Measurements from ENCODE around the gene COX7A2.

The COX7A2 gene, protein sequence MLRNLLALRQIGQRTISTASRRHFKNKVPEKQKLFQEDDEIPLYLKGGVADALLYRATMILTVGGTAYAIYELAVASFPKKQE

DNA sequence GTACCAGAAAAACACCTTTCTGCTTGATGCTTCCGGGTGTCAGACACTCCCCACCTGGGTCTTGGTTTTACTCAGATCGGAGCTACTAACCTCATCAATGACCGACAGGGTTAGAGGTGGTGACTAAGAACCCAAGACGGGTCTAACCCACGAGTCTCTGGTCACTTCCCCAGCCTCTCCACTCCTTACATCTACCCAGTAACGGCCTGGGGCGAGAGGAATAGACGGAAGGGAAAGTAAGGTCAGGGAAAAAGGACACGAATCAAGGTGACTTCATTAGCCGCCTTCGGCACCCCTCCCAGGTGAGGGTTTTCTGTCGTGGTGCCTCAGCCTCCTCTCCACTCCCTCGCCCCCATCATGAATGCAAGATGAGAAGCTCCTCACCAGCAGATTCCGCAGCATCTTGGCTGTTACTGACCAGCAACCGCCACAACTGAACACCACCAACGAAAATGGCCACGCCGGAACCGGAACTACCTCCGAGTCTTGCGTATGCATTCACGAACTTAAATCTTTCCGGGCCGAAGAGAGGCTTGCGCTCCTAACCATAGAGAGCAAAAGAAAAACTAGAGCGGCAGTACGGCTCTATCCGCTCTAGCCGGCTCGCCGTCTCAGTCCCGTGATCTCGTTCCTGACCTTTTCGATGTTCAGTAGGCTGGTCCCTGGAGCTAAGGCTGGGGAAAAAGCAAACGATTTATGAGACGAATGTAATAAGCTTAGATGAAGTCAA, at the start of gene COX7A2:
Gene COX7A2, minus strand, starts transcription at position 469 of the 730 bp plus-strand sequence. Its CDS starts 67 bp downstream, at position 402.
- peak; percentile 96 for DNase-seq

DNA sequence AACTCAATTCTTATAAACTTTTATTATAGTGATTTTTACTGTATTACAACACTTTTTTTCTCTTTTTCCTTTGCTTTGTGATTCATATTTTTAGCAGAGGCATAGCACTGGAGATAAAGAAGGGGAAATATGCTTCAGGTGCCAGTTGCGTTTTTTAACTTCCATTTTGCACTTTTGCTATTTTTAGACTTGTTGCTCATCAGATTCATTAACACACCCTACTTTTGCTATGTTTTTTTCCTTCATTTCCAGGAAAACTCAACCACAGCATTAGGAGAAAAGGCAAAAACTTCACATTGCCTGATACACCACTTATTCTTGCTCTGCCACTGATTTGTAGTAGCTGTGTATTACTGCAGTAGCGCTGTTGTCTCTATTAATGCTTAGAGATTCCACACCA, 49.0 kb upstream of the COX7A2 start:
- no peak for DNase-seq

DNA sequence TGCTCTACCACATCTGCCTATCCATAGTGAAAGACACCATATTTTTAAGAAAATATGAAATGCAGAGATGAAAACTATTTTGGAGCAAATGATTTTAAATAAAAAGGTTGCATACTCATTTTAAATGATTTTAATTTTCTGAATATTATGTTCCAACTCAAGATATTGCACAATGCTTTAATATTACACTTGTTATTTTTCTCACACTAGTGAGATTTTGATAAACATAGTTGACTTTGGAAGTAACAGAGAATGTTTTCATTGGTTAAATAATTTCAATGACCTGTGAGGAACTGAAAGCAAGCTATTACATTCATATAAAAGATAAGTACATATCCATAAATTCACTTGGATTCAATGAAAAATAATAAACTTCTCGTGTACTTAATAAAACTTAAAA, 48.1 kb upstream of the COX7A2 start:
- no peak for DNase-seq

DNA sequence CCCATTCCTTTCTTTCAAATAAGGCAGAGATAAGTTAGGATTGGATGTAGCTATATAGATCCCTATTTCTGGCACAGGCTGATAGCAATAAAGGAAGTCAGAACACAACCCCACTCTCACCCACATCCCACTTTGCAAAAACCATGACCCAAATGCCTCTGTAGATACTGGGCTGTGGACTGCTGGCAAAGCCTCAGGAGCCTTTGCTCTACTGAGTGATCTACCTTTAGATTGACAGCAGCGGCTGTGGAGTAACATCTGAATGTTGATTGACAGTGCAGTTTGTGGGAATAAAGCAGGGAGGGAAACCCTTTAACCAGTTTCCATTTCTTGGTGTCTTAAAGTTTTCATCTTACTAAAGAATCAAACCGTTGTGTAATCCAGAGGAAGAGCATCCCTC, 47.7 kb upstream of the COX7A2 start:
- no peak for DNase-seq

DNA sequence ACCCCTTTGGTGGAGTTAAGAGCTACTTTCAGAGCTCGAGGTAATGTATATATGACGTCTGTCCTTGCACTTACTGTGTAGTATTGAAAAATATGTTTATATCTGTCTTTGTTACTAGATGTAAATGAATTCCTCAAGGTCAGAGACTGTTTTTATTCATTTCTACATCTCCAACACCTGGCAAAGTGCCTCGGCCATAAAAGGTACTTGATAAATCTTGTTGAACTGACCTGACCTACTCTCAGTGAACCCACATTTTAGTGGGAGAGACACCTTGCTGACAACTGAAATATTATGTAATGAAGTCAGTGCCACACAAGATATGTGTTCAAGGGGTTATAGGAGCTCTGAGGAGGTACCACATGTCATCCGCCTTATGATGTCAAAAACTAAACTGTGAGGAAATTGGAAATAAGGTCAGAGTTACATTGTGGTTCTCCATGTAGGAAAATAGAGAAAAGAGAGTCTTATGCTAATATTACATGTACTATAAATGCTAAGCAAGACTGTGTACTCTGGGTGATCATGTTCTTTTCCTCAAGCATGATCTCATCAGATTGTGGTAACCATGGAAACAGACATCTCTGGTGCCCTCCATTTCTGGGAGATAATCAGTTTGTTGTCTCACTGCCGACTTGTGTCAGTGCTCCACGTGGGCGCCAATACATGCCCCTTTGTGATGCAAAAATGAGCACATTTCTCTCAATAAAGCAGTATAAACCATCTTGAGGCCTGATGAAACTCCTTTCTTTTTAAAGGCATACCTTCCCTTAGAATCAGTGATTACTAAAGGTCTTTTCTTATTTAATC, 46.7 kb upstream of the COX7A2 start:
- DNase-seq, result no peak

DNA sequence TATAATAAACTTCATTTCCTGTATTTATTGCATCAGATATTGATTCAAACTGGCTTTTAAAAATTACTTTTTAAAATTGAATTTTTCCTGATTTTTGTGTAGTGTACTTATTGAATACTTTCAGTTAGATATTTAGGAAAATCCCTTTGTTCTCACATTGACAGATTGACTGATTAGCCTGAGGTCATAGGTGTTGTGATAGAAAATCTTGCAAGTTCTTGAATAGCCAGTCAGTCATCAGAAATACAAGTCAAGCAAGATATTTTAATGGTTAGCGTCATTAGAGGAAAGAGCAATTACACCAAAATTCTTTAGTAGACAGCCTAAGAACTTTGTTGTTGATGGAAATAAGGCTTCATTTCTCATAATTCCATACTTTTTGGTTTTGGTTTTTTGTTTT, 44.4 kb upstream of the COX7A2 start:
- no peak for DNase-seq

DNA sequence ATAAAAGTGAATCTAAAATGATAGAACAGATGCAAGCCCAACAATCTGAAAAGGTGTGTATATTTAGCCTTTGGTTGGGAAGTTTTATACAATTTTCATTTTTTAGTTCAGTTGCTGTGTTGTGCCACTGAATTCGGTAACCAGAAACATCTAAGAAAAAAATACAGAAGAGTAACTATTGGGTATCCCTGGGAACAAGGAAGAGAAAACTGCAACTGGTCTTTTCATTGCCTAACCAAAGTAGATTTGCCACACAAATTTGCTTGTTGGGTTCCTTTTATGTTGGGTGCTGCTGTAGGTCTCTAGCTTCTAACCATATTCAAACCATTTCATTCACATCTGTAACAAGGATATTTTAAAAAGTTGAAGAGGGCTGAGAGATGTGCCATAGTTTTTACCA, 43.8 kb upstream of the COX7A2 start:
- no peak for DNase-seq

DNA sequence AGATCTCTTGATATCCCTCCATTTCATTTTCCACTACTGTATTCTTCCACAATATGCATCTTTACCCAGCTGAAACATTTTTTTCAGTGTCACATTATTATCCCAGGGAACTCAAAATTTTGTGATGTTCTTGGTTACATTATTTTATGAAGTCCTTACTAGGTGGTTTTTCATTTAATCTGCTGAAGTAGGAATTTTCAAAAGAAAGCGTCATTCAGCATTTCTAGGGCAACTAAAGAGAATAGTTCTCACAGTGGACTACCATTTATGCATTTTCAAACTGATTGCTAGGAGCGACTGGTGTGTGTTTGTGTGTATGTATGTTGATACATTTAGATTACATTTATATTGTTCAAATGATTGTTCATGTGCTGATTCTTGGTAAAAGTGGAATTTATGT, 43.4 kb upstream of the COX7A2 start:
- no peak for DNase-seq

DNA sequence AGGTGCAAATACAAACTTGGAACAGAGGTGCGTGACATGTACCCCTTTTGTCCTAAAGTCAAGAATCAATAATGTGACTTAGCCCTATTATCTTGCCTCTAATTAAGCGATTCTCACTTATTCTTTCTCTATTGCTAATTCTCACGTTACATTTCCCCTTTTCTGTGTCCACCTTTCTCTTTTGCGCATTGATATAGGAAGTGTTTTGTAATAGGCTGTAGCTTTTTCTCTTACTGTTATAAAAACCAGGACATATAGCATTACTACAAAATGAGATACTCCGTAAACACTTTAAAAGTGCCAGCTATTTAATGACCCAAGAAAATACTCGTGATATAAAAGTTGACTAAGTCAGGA, 41.7 kb upstream of the COX7A2 start:
- no peak for DNase-seq

DNA sequence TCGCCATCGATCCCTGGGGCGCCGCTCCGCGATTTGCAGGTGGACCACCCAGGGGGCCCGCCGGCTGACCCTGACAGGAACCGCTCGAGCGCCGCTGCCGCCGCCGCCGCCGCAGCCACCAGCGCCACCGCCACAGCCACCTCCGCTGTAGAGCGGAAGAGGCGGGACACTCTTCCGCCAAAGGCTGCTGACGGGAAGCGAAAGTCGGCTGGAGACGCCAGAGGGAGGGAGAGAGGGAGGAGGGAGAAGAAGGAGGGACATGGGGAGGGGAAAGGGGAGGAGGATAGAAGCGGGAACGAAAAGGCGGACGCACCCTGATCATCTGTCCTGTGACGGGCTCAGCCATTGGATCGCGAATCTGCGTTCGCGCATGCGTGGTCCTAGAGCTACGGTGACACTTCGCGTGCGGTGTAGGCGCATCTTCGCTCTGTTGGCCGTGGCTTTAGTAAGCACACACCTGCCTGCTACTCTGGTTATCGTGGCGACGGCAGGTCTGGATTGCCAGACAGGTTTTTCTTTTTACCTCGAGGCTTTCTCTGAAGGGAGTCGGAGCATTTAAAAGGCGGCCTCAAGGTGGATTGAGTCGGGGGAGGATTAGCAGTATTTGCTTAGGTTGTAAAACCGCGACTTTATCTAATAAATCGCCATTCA, 41.2 kb upstream of the COX7A2 start, which contains the start of gene TMEM30A:
Gene TMEM30A, minus strand, starts transcription at position 161 of the 651 bp plus-strand sequence. Its CDS starts 154 bp downstream, at position 7.
- DNase-seq, result peak; percentile 98

DNA sequence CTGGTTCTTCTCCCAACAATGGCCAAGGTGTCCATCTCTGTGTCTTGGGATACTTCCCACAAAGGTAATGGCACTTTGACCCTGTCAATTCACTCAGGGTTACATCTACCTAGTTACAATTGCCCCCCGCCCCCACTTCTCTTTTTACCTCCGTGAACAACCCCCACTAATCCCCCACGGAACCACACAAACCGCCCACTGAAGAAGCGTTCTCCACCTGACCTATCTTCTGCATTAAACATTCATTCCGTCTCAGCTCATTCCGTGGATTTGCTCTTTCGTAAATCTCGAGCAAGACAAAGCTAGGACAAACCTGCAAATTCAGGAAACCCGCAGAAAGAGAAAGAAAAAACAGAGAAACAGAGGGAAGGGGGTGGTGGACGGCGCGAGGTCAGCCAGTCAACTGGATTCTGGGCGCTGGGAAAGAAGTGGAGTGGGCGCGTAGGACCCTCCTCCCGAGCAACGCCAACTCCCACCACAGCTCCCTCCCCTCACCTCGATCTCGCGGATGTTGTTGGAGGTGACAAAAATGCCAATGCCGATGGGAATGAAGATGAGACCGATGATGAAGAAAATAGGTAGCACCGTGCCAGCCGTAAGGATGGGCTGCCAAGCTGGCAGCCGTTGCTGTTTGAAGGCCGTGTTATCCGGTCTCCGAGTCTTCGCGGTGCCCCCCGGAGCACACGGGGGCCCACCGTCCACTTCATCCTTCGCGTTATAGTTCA, 40.5 kb upstream of the COX7A2 start:
- DNase-seq, result no peak

DNA sequence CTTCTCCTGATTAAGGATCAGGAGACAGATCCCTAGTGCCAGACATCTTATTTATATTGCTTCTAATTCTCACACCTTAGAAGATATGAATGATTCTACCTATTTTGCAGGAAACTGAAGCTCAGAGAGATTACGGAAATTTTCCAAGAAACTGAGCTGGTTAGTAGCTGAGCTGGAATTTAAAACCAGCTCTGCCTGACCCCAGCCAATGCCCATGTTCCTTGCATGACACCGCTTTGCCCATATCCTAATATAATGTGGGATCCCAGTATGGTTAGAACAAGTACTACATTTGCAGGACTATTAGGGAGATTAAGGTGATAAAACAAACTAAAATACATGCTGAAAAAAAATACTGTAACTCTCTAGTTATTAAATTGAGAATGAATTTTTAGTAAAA, 39.1 kb upstream of the COX7A2 start:
- no peak for DNase-seq

DNA sequence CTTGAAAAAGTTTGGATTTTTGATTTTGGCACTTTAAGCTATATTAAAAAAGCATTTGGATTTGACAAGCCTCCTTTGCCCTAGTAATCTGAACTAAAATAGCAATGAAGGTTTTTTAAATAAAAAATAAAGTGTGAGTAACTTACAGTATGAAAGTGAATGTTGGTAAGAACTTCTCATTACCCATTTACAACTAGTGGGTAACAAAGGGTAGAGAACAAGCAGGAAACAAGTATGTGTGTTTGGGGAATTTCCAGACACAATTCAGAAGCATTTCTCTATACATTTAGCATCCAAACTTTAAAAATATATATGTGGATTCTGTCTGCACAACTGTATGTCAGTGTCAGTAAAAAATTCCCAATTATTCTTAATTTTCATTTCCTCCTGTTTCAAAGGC, 38.1 kb upstream of the COX7A2 start:
- DNase-seq, result no peak

DNA sequence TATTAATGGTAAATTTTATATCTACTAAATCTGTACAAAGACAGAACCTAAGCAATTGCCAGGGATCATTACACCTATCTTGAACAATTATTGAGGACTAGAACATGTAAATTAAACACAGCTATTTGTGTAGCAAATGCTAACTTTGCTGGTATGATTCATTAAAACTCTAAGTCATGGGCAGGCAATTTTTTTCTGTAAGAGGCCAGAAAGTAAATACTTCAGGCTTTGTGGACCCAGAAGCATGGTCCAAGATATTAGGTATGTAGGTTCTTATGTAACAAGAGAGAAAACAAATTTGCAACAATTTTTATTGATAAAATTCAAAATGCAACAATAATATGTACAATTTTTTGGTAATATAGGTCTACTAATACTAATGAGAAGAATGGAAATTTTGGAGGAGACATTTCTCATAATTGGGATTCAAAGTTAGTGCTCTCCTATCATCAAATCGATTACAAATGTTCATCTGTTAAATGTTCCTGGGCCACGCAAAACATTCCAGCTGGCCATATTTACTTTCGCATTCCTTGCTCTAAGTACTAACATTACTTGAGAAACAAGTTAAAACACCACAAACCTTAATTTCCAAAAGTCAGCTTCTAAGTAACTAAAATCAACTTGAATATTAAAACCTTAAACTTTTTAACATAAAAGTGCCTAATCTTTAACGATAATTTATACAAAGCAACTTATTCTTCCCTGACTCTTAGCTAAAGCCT, 36.7 kb upstream of the COX7A2 start:
- no peak for DNase-seq

DNA sequence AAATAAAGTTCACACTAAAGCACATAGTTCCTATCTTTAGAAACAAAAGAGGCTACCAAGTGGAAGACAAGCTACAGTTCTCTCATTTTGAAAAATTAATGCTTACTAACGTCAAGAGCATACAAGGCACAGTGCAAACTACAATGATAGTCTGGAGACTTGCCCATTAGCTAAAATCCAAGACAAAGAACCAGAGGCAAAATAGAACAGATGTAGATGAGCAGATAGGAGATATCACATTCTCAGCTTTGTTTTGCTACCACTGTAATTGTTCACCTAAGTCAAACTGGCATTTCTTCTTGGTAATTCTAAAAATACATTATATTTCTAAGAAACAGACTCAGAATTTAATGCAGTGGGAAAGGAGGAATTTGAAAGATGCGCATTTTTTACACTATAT, 35.8 kb upstream of the COX7A2 start:
- DNase-seq, result no peak

DNA sequence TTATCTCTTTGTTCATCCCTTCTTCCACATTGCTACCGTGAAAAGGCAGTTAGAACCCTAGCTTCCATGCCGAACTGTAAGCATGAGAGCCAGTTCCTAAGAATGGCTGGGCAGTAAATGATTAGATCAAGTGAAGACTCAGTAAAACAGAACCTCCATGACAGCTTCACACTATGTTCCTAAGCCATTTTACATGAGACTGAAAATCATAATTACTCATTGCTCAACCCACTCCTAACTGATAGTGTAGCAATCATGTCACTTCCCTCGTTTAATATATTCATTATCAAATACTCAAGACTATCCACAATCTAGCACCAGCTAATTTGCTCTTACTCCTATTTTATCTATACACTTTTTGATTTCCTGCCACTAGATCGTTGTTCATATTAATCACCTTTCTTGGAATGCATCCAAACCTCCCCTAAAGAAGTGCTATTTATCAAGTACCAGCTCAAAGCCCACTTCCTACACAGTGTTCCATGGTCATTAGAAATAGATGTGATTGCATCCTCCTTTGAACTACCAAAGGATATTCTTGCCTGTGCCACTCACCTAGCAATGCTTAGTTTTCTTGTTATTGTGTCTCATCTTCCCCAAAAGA, 35.0 kb upstream of the COX7A2 start:
- DNase-seq, result no peak

DNA sequence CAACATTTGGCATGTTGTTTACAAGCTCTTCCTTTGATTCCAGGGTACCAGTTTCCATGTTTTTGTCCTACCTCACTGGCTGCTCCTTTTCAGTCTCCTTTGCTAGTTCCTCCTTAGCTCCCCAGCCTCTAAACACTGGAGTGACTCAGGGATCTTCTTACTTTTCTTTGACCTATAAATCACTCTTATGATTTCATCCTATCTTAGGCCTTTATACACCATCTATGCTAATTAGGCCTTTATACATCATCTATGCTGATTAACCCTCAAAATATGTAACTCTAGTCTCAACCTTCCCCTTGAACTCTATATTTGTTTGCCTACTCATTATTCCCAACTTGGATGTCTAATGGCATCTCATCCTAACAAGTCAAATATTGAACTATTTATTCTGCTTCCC, 31.5 kb upstream of the COX7A2 start:
- DNase-seq, result no peak

DNA sequence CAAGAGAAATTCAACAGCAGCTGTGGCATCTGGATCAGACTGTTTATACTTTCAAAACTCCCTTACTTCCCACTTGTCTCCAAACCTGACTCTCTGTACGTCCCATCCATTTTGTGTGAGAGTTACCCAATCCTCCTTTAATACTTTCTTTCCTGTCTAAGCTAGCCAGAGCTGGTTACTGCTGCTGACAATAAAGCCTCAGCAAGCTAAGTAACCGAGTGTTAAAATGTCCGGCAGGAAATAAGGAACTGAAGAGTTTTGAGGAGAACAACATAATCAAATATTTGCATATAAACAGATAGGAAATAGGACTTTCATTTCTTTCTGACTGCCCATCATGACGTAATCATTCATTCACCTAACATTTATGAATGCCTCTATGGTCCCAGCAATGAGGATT, 29.4 kb upstream of the COX7A2 start:
- no peak for DNase-seq

DNA sequence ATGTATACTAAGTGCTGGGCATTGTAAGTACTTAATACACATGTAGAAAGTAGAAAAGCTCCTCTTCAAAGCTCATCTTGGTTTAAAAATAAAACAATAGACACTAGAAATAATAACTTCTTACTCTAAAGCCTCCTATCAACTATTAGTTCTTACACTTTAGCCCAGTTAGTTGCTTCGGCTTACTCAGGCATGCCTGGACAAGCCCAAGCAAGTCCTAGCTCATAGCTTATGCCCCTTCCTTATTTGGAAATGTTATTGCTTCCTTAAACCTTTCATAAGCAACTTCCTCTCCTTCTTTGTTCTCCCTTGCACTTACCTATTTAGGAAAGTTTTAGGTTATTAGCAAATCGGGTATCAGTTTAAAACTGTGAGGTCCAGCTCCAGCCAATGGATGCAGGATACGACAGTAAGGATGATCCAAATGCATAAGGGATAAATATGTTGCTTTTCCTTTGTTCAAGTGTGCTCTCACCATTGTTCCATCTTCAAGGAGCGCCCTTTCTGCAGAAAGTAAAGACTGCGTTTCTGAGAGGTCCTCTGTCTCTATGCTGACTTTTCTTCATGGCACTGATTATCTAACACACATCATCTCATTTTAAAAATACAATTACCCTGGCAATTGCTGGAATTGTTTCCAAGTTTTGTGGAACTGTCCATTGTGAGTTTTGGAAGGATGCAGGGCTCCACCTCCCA, 28.7 kb upstream of the COX7A2 start:
- no peak for DNase-seq

DNA sequence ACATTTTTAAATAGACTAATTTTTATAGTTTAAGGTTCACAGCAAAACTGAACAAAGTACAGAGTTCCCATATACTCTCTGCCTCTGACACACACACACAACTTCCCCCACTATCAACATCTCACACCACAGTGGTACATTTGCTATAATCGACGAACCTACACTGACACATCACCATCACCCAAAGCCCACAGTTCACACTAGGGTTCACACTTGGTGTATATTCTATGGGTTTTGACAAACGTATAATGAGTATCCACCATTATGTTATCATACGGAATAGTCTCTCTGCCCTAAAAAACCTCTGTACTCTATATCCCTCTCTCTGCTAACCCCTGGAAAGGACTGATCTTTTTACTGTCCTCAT, 25.4 kb upstream of the COX7A2 start:
- no peak for DNase-seq

Measured in COR-L47 (cell line).